HL-60 (cell line): ENCODE data around the gene MED13L.

Source experiments
- DNase-seq, 2 experiments: peaks; one replicate each; pipeline ENCODE4 v3.0.0-alpha.2; 2010 to 2020; ENCODE audit warnings: low read depth in 1 of 2, low spot score in 1 of 2
- H3K27ac ChIP-seq: fragments of 250-450 bp; sonication (Bioruptor Pico); replicated peaks from 2 replicates; pipeline ENCODE4 v1.5.1; 2020; ENCODE audit warnings: mild to moderate bottlenecking, moderate library complexity
- H3K27me3 ChIP-seq: fragments of 250-450 bp; sonication (Bioruptor Pico); 2 replicates; pipeline ENCODE4 v1.5.1; 2021; ENCODE audit warnings: mild to moderate bottlenecking, moderate library complexity; ENCODE audit not compliant: insufficient read depth, poor library complexity, severe bottlenecking
- H3K4me3 ChIP-seq: replicated peaks from 2 replicates; pipeline ENCODE4 v1.5.1; 2011; ENCODE audit warnings: mild to moderate bottlenecking, control low read depth, low read length; ENCODE audit not compliant: insufficient read depth
- CTCF ChIP-seq: IDR thresholded peaks from one replicate; pipeline ENCODE4 v1.5.1; 2011; ENCODE audit warnings: low read length, control low read depth, inconsistent platforms; ENCODE audit not compliant: insufficient read depth
- GABPA ChIP-seq: IDR thresholded peaks from 2 replicates; pipeline ENCODE4 v1.6.1; 2012; ENCODE audit warnings: low read depth
- POLR2AphosphoS5 ChIP-seq: IDR thresholded peaks from 2 replicates; pipeline ENCODE4 v1.6.1; 2012; ENCODE audit warnings: low read depth
- REST ChIP-seq: IDR thresholded peaks from 2 replicates; pipeline ENCODE4 v1.6.1; 2012; ENCODE audit warnings: low read depth; ENCODE audit not compliant: insufficient replicate concordance
- SPI1 ChIP-seq: IDR thresholded peaks from 2 replicates; pipeline ENCODE4 v1.6.1; 2012; ENCODE audit warnings: low read depth, mild to moderate bottlenecking, borderline replicate concordance

Gene MED13L

GRCh38 chr12:116199160-116199706 lies 78.3 kb downstream of the MED13L start:
- Histone ChIP-seq H3K4me3 (no peak overlapping the region), H3K27ac (no peak overlapping the region), H3K27me3 (no peaks in the 10 kb centered on the region)
- TF ChIP-seq SPI1 (no peak), GABPA (no peak), REST (no peak), POLR2AphosphoS5 (no peak), CTCF (no peak)
- no peak for DNase-seq

- no peak overlapping the region for H3K27ac ChIP-seq
- DNase-seq: no peak
- no peak for TF ChIP-seq REST
- TF ChIP-seq POLR2AphosphoS5: no peak
- no peak for TF ChIP-seq CTCF
- TF ChIP-seq SPI1: no peak
- TF ChIP-seq GABPA: no peak
- H3K27me3 ChIP-seq: no peaks in the 10 kb centered on the region
- H3K4me3 ChIP-seq: no peak overlapping the region
Measured at GRCh38 chr12:116196752-116197718, 80.5 kb downstream of the MED13L start.

- DNase-seq: no peak
- H3K27me3 ChIP-seq: no peaks in the 10 kb centered on the region
- TF ChIP-seq SPI1: no peak
- no peak for TF ChIP-seq REST
- no peak for TF ChIP-seq GABPA
- no peak for TF ChIP-seq POLR2AphosphoS5
- TF ChIP-seq CTCF: no peak
- H3K4me3 ChIP-seq: no peak overlapping the region
- no peak overlapping the region for H3K27ac ChIP-seq
Measured at GRCh38 chr12:116196226-116196625, 81.3 kb downstream of the MED13L start.
